ENCODE measurements around the gene TNIK.
"Not testable (repeated sequence)": the region's sequence is repeated elsewhere in the genome, so short reads cannot be mapped to it uniquely, and the experiment has no call there.

TNIK gene

DNA sequence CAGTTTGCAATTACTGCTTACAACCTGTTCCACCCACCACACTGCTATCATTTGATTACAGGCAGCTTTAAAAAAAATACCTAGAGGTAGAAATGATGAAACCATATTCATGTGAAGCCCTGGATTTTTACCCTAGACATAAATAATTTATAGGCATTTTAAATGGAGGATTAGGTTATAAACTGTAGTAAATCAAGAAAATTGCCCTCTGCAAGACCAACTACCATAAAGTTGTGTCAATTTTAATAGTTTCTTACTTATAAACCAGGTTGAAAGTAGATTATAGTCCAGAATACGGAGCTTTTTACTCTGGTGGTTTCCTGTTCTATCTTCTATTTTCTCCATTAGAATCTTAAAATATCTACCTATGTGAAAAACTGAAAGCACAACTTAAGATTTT is 13.9 kb downstream of the TNIK start:
- no peak for DNase-seq (ENCODE audit: low spot score)

- DNase-seq (ENCODE audit: low spot score) = no peak
These were observed 14.5 kb downstream of the TNIK start for GRCh38 chr3:171445620-171446204.

GRCh38 chr3:171444001-171444690 is 16.1 kb downstream of the TNIK start:
- no peak for DNase-seq (ENCODE audit: low spot score)

DNA sequence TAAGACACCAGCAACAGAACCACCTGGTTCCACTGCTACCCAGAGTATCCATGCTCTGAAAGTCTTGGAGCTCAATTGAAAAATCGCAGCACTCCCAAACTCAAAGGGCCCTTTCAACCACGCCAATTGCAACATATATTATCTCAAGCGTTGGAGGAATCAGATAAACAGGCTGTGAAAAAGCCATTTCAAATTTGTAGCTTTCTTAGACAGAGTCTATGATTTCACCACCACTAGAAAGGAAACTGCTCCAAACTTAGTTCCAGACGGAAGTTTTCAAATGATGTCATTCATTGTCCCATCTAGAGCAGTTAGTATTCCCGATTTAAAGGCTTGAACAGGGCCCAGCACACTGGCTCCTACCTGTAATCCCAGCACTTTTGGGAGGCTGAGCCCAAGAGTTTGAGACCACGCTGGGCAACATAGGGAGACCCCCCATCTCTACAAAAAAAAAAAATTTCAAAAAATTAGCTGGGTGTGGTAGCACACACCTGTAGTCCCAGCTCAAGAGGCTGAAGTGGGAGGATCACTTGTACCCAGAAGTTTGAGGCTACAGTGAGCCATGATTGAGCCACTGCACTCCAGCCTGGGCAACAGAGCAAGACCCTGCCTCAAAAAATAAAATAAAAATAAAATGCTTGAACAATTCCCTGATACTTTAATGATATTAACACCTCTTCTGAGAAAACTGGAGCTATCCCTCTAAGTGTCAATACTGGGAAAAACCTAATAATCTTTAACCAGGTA is 16.8 kb downstream of the TNIK start:
- no peak for DNase-seq (ENCODE audit: low spot score)

DNA sequence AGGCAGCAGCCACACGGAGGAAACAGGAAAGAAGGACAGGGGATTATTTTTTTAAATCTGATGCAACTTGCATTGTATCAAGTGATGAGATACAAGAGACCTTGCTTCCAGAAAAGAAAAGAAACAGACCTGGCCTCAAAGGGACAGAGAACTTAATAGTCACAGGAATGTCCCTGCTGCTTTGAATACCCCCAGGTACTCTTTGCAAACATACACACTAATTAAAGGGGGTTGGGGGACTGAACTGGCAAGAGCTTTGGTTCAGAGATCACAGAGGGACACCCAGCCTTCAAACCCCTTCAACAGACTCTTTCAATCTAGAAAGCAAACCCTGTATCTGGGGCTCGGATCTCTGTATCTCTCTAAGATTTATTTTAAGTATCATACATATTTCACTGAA is 18.0 kb downstream of the TNIK start:
- no peak for DNase-seq (ENCODE audit: low spot score)

DNA sequence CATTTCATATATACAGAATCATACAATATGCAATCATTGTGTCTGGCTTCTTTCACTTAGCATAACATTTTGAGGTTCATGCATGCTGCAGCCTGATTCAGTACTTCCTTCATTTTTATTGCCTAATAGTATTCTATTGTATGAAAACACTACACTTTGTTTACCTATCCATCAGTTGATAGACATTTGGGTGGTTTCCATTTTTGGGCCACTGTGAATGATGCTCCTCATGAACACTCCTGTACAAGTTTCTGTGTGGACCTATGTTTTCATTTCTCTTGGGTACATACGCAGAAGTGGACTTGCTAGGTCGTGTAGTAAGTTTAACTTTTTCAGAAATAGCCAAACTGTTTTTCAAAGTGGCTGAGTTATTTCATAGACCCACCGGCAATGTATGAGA is 18.8 kb downstream of the TNIK start:
- DNase-seq (ENCODE audit: low spot score) = no peak

GRCh38 chr3:171439996-171440395 is 20.2 kb downstream of the TNIK start:
- DNase-seq (ENCODE audit: low spot score) = no peak

DNA sequence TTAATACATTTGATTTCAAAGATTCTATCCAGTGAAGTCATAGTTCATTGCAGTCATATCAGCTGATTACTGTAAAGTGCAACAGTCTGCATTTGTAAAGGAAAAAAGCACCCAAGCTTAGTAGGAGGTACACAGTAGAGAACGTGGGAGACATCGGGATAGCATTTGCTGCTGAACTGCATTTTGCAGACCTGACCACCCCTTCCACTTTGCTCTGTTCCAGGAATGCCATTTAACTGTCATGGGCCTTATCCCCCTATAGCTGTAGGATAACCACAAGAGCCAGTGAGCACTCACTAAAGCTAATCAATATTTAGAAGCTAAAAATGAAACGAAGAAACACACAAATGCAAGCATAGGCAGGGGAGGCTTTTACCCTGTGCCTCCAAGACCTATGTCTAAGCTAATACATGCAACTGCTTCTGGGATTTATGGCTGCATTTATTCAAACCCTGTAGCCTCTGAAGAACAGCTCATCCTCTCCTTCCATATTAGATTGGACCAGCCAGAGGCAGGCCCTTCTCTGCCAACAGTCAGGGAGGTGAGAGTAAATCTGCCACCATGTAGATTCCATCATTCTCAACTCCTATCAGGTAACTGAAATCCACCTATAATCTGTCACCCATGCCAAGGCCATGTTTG is 23.0 kb downstream of the TNIK start:
- no peak for DNase-seq (ENCODE audit: low spot score)

DNA sequence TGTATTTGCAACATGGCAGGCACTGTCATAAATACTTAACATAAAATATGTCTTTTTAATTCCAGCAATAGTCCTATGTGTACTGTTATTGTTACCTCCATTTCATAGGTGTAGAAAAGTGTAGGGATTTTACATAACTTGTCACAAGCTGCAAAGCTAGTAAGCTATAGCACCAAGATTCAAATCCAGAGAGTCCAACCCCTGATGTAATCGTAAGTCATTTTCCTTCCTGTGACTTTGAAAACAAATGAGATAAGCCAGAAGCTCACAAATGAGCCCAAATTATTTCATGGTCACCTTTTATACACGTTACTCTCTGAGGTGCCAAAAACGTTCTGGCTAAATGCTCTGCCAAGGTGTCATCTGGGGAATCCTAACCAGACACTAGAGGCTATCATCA is 23.8 kb downstream of the TNIK start:
- DNase-seq (ENCODE audit: low spot score) = no peak

GRCh38 chr3:171435757-171436156 is 24.4 kb downstream of the TNIK start:
- DNase-seq (ENCODE audit: low spot score) = no peak

- no peak for DNase-seq (ENCODE audit: low spot score)
These were observed 25.1 kb downstream of the TNIK start for GRCh38 chr3:171435143-171435542.

DNA sequence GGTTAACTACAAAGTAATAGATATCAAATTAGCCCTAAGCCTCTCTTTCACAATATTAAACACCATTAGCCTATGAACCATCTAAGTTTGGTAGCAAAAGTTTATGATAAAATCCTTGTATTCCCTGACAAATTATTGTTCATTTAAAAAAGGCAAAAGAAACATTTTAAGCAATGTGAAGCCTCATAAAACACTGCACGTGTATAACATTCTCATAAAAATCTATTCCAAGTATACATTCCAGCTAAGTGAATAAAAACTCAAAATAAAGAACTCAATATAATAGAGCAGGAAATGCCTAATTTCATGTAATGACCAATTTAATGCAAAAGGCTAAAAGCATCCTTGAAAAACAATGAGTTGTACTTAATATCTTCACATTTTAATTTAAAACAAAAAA is 27.7 kb downstream of the TNIK start:
- DNase-seq (ENCODE audit: low spot score) = no peak

- no peak for DNase-seq (ENCODE audit: low spot score)
These were observed 28.7 kb downstream of the TNIK start for GRCh38 chr3:171431550-171431949.

GRCh38 chr3:171430530-171430929 is 29.7 kb downstream of the TNIK start:
- DNase-seq (ENCODE audit: low spot score) = no peak

DNA sequence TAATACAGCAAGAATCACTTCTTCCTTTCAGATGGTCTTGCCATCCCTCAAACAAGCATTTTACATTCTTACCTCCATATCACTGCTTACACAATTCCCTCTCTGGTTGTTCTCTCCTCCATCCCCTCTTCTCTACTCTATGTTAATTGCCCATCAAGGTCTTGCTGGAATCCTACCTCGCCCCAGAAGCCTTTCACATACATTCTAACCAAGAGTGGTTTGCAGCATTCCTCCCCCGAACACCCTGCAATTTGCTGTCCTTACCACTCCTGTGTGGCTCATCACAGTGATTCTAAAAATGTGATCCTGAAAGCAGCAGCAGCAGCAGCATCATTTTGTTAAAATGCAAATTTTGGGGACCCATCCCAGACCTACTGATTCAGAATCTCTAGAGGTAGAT is 30.6 kb downstream of the TNIK start:
- DNase-seq (ENCODE audit: low spot score) = no peak

DNA sequence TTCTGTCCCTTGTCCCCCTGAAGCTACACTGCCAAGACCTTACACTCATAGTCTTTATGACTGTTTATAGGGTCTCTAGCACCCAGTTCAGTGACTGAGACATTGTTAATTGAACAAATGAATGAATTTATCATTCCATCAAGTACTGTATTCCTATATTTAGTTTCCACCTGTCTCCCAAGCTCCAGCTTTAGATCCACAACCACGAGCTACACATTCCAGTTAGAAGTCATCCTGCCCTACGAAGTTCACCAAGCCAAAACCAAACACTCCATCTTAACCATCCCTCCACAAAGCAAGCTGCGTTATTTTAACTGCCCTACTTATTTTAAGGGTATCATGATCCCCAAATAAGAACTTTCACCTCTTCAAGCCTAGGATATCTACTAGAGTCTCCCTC is 31.3 kb downstream of the TNIK start:
- DNase-seq (ENCODE audit: low spot score) = no peak

DNA sequence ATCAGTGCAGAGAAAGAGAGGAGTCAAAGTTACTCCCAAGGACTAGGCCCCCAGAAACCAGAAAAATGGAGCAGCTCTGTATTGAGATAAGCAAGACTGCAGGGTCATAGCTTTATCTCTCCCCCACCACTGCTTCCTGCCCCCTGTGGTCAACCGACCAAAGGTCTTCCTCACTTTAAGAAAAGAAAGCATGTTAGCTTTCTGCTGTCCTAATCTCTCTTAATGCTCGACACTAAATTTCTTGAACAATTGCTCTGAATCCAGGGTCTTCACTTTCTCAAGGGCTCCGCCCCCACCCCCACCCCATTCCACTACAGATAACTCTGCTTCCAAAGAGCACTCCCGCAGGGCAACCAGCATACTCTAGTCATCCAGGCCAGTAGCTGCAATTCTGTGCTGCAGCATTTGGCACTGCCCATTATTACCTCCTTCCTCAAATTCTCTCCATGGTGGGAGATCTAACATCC is 31.9 kb downstream of the TNIK start:
- DNase-seq (ENCODE audit: low spot score) = no peak

- DNase-seq (ENCODE audit: low spot score) = no peak
These were observed 32.4 kb downstream of the TNIK start for GRCh38 chr3:171427771-171428320.

DNA sequence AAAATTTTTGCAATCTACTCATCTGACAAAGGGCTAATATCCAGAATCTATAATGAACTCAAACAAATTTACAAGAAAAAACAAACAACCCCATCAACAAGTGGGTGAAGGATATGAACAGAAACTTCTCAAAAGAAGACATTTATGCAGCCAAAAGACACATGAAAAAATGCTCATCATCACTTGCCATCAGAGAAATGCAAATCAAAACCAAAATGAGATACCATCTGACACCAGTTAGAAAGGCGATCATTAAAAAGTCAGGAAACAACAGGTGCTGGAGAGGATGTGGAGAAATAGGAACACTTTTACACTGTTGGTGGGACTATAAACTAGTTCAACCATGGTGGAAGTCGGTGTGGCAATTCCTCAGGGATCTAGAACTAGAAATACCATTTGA is 36.1 kb downstream of the TNIK start:
- DNase-seq (ENCODE audit: low spot score) = not testable (repeated sequence)

DNA sequence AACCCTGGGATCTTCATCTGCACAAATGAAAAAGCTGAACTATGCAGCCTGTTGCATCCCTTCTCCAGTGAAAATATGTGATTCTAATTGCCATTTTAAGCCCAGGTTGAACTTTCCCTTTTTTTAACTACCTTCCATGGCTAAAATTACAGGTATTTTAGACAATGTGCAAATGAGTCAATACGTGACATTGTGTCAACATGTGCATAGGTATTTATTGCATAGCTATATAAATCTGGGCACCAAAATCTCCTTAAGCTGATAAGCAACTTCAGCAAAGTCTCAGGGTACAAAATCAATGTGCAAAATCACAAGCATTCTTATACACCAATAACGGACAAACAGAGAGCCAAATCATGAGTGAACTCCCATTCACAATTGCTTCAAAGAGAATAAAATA is 37.4 kb downstream of the TNIK start:
- DNase-seq (ENCODE audit: low spot score) = not testable (repeated sequence)

DNA sequence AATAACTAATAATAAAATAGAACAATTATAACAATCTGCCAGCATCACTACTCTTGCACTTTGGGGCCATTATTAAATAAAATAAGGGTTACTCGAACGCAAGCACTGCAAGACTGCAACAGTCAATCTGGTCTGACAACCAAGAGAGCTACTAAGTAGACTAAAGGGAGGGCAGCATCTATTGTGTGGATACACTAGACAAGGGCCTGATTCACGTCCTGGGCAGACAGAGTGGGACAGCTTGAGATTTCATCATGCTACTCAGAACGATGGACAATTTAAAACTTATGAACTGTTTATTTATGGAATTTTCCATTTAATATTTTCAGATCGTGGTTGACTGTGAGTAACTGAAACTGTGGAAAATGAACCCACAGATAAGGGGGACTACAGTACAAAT is 39.5 kb downstream of the TNIK start:
- no peak for DNase-seq (ENCODE audit: low spot score)

DNA sequence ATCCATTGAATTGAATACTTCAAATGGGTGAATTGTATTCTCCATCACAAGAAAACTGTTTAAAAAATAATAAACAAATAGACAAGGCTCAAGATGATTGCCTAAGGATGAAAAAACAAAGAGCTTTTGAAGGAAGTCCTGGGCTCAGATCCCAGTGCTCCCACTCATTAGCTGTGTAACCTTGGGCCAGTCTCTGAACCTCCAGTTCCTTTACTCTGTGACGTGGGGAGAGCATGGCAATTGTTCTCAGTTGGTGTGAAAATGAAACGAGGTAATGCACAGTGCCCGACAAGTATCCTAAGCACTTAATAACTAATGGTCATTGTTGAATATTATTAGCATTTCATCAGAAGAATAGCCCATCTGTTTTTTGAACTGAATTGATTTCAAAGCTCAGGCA is 40.7 kb downstream of the TNIK start:
- DNase-seq (ENCODE audit: low spot score) = no peak

GRCh38 chr3:171417813-171418212 is 42.4 kb downstream of the TNIK start:
- peak; percentile 84 for DNase-seq (ENCODE audit: low spot score)
